Common myeloid progenitor, CD34-positive (primary cell): ENCODE results near the gene RACK1.
A peak's percentile ranks its signal among the peaks of the same experiment; 100 is the strongest.

Experiments used
- CTCF ChIA-PET: fragments of 350-600 bp; sonication (Branson Sonifier 250); formaldehyde crosslinking; loops from one replicate; lab custom pipeline; 2021; ENCODE audit warnings: antibody characterized with exemption; lab: Charles Lee
- POLR2A ChIA-PET: fragments of 350-600 bp; sonication (Branson Sonifier 250); formaldehyde crosslinking; loops from one replicate; lab custom pipeline; 2021; ENCODE audit warnings: antibody characterized with exemption; lab: Charles Lee
- DNase-seq, 3 donors: peaks; one replicate each; pipeline versions ENCODE4 v3.0.0 to v3.0.0-alpha.2; 2013
- H3K27ac ChIP-seq, 2 experiments: 1 replicate in 1 of 2; 2 replicates in 1 of 2; pipeline ENCODE4 v1.7.0; 2013; ENCODE audit warnings: inconsistent platforms in 2 of 2, low read length in 2 of 2, mild to moderate bottlenecking in 2 of 2, low read depth in 1 of 2, moderate library complexity in 1 of 2; ENCODE audit not compliant: severe bottlenecking in 2 of 2, insufficient read depth in 1 of 2, poor library complexity in 1 of 2
- H3K27me3 ChIP-seq, 5 experiments: replicated peaks in 2 of 5; 1 replicate in 3 of 5; 2 replicates in 2 of 5; pipeline versions ENCODE4 v1.6.1 to v1.7.0; 2013; ENCODE audit warnings: low read length in 4 of 5, mild to moderate bottlenecking in 2 of 5, moderate library complexity in 2 of 5, inconsistent platforms in 1 of 5; ENCODE audit not compliant: insufficient read depth in 5 of 5, control insufficient read depth in 4 of 5
- H3K36me3 ChIP-seq, 4 experiments: 1 replicate in 2 of 4; 2 replicates in 2 of 4; pipeline versions ENCODE4 v1.6.1 to v1.7.0; 2013; ENCODE audit warnings: low read length in 3 of 4, control low read depth in 1 of 4, mild to moderate bottlenecking in 1 of 4; ENCODE audit not compliant: control insufficient read depth in 4 of 4, insufficient read depth in 4 of 4
- H3K4me1 ChIP-seq, 4 experiments: 1 replicate in 3 of 4; 2 replicates in 1 of 4; pipeline versions ENCODE4 v1.6.1 to v1.7.1; 2013; ENCODE audit warnings: low read length in 3 of 4, mild to moderate bottlenecking in 3 of 4, control low read depth in 1 of 4, inconsistent platforms in 1 of 4, moderate library complexity in 1 of 4; ENCODE audit not compliant: control insufficient read depth in 4 of 4, insufficient read depth in 4 of 4; ENCODE audit errors: control extremely low read depth in 1 of 4
- H3K4me3 ChIP-seq, 7 experiments: 1 replicate in 4 of 7; 2 replicates in 3 of 7; pipeline versions ENCODE4 v1.5.1 to v1.7.0; 2013; ENCODE audit warnings: mild to moderate bottlenecking in 7 of 7, low read length in 6 of 7, moderate library complexity in 6 of 7, inconsistent platforms in 2 of 7, low read depth in 2 of 7, control low read depth in 1 of 7; ENCODE audit not compliant: insufficient read depth in 4 of 7, control insufficient read depth in 1 of 7; ENCODE audit errors: extremely low read depth in 1 of 7
- H3K9me3 ChIP-seq, 5 experiments: 1 replicate in 4 of 5; 2 replicates in 1 of 5; pipeline versions ENCODE4 v1.6.1 to v1.7.1; 2013; ENCODE audit warnings: low read length in 4 of 5, mild to moderate bottlenecking in 2 of 5, inconsistent platforms in 1 of 5, low read depth in 1 of 5, moderate library complexity in 1 of 5; ENCODE audit not compliant: control insufficient read depth in 4 of 5, insufficient read depth in 2 of 5; ENCODE audit errors: control extremely low read depth in 1 of 5
- WGBS: methylation state at CpG from one replicate; pipeline ENCODE4 v1.1.5; 2013; ENCODE audit not compliant: insufficient coverage; 5-methylcytosine and 5-hydroxymethylcytosine counted together

The RACK1 gene

DNA sequence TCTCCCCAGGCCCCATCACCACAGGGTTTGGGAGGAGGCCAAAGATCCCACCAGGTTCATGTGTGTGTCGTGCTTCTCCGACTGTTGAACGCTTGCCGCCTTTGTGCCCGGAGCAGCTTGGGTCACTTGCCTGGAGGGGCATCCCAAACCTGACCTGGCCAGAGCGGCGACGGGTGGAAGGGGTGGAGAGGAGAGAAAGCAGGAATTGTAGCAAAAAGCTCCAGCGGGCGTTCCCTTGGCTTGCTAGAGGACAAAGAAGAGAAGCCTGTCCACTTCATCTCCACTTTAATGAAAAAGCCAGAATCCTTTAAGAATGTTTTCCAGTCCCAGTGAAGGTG is 23.6 kb downstream of the RACK1 start:
- H3K27me3 ChIP-seq, result peaks cover 0 to 3% (median 0%) of the 10 kb centered on the region in 5 experiments
- no peak for DNase-seq
- peaks cover 7 to 53% (median 36%) of the 10 kb centered on the region in 4 experiments for H3K4me1 ChIP-seq
- 99% methylated on average over 8 of the region's 10 CpGs for WGBS
- H3K4me3 ChIP-seq, result no peak overlapping the region
- H3K36me3 ChIP-seq, result peaks cover 0 to 1% (median 0%) of the 10 kb centered on the region in 4 experiments
- H3K27ac ChIP-seq, result no peak overlapping the region
- POLR2A ChIA-PET, result no interaction called here
- no peaks in the 10 kb centered on the region for H3K9me3 ChIP-seq
- CTCF ChIA-PET, result interaction anchor here (1.1 kb wide), 1 partner anchor 12 kb away, joined by 4 read pairs; no protein-coding TSS in a partner anchor

DNA sequence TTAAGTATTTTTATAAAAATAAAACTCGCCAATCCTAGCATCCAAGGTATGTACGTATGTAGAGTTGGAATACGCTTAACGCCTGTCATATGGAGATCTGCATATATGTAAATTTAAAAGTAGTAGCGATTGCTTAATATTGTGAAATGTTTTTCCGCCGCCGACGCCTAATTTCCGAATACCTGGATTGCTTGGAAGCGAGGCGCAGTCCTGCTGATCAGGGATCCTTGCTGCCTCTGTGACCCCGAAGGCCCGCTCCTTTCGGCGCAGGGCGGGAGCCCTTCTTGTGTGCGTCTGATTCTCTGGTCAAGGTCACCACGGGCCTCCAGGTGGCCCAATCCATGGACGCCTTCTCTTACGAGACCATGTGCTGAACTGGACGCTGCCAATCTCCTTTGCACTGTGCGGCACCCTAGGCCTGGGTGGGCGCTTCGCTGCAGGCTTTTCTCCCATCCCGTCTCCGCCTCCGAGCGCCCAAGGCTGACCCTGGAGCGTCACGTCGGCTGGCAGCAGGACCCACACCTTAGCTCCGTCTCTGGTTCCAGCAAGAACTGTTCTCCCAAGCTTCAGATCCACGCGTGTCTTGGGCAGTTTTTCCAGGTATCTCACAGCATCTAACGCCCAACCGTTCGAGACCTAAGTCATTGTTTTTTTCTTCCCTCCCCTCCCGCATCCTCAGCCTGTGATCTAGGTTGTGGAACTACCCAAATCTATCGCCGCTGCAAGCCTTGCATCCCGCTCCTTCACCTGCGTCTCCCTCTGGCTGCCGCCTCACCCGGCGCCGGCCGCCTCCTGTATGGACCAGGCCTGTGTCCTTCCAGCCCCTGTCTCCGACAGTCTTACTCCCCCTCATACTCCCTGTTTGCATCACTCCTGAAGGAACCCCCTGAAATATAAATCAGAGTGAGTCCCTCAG is 24.2 kb downstream of the RACK1 start:
- POLR2A ChIA-PET, result no interaction called here

GRCh38 chr5:181218795-181219124 is 24.9 kb downstream of the RACK1 start:
- Histone ChIP-seq H3K27me3 (peaks cover 0 to 3% (median 0%) of the 10 kb centered on the region in 5 experiments), H3K4me1 (peaks cover 3 to 39% (median 23%) of the 10 kb centered on the region in 4 experiments), H3K9me3 (no peaks in the 10 kb centered on the region), H3K4me3 (peak overlapping the region; percentile 34 to 83 (median 70)), H3K36me3 (no peaks in the 10 kb centered on the region), H3K27ac (peak overlapping the region in 1 of 2 experiments; percentile 62)
- POLR2A ChIA-PET, result no interaction called here
- DNase-seq, result peak in 2 of 3 donors; percentile 32 to 46
- WGBS, result 44% methylated on average over 8 of the region's 10 CpGs
- CTCF ChIA-PET, result no interaction called here

More for the DNA sequence above, 24.2 kb downstream of the RACK1 start:
- Histone ChIP-seq H3K36me3 (no peaks in the 10 kb centered on the region), H3K4me1 (peaks cover 4 to 47% (median 30%) of the 10 kb centered on the region in 4 experiments), H3K27me3 (peaks cover 0 to 3% (median 0%) of the 10 kb centered on the region in 5 experiments), H3K9me3 (no peaks in the 10 kb centered on the region), H3K4me3 (no peak overlapping the region), H3K27ac (no peak overlapping the region)
- CTCF ChIA-PET, result no interaction called here
- no peak for DNase-seq
- 87% methylated on average over 44 of the region's 49 CpGs for WGBS

- Histone ChIP-seq H3K4me3 (peak overlapping the region; percentile 32 to 83 (median 67)), H3K27me3 (peaks cover 0 to 3% (median 0%) of the 10 kb centered on the region in 5 experiments), H3K27ac (peak overlapping the region in 1 of 2 experiments; percentile 62), H3K4me1 (peaks cover 3 to 37% (median 23%) of the 10 kb centered on the region in 4 experiments), H3K9me3 (no peaks in the 10 kb centered on the region), H3K36me3 (no peaks in the 10 kb centered on the region)
- under 1% methylated on average over 13 of the region's 13 CpGs for WGBS
- POLR2A ChIA-PET, result interaction anchor here (2.2 kb wide), 1 partner anchor 11 kb away, joined by 16 read pairs; no protein-coding TSS in a partner anchor
- no peak for DNase-seq
- CTCF ChIA-PET, result interaction anchor here (1.2 kb wide), 1 partner anchor 28 kb away, joined by 3 read pairs; no protein-coding TSS in a partner anchor
Observed at GRCh38 chr5:181217803-181218062, 26.0 kb downstream of the RACK1 start.

- WGBS, result under 1% methylated on average over 41 of the region's 46 CpGs
Observed at GRCh38 chr5:181217111-181217802, 26.4 kb downstream of the RACK1 start.

GRCh38 chr5:181215997-181216989 is 27.4 kb downstream of the RACK1 start:
- Histone ChIP-seq H3K9me3 (no peaks in the 10 kb centered on the region), H3K27ac (no peak overlapping the region), H3K27me3 (peaks cover 0 to 3% (median 0%) of the 10 kb centered on the region in 5 experiments), H3K36me3 (no peaks in the 10 kb centered on the region), H3K4me3 (peak overlapping the region; percentile 56 to 83 (median 67)), H3K4me1 (peaks cover 3 to 24% (median 17%) of the 10 kb centered on the region in 4 experiments)
- 35% methylated on average over 31 of the region's 44 CpGs for WGBS
- ChIA-PET CTCF (interaction anchor here (0.6 to 1.6 kb wide), 5 partner anchors 8 to 32 kb away, joined by 3 to 7 read pairs (median 3); no protein-coding TSS in a partner anchor), POLR2A (interaction anchor here (2.2 kb wide), 1 partner anchor 9 kb away, joined by 16 read pairs; no protein-coding TSS in a partner anchor)
- DNase-seq, result peak in 2 of 3 donors; percentile 48 to 71

More at GRCh38 chr5:181217111-181217802, 26.4 kb downstream of the RACK1 start:
- Histone ChIP-seq H3K36me3 (no peaks in the 10 kb centered on the region), H3K27ac (peak overlapping the region in 1 of 2 experiments; percentile 62), H3K4me1 (peaks cover 3 to 32% (median 19%) of the 10 kb centered on the region in 4 experiments), H3K4me3 (peak overlapping the region; percentile 32 to 83 (median 67)), H3K9me3 (no peaks in the 10 kb centered on the region), H3K27me3 (peaks cover 0 to 3% (median 0%) of the 10 kb centered on the region in 5 experiments)
- ChIA-PET POLR2A (interaction anchor here (2.2 kb wide), 1 partner anchor 10 kb away, joined by 16 read pairs; no protein-coding TSS in a partner anchor), CTCF (interaction anchor here (1.0 to 1.6 kb wide), 3 partner anchors 9 to 27 kb away, joined by 3 to 7 read pairs (median 3); no protein-coding TSS in a partner anchor)
- peak; percentile 79 to 87 (median 83) for DNase-seq
